ENCODE measurements around the gene BCAS1.
"Not testable (repeated sequence)": the region's sequence is repeated elsewhere in the genome, so short reads cannot be mapped to it uniquely, and the experiment has no call there.

The BCAS1 gene

DNA sequence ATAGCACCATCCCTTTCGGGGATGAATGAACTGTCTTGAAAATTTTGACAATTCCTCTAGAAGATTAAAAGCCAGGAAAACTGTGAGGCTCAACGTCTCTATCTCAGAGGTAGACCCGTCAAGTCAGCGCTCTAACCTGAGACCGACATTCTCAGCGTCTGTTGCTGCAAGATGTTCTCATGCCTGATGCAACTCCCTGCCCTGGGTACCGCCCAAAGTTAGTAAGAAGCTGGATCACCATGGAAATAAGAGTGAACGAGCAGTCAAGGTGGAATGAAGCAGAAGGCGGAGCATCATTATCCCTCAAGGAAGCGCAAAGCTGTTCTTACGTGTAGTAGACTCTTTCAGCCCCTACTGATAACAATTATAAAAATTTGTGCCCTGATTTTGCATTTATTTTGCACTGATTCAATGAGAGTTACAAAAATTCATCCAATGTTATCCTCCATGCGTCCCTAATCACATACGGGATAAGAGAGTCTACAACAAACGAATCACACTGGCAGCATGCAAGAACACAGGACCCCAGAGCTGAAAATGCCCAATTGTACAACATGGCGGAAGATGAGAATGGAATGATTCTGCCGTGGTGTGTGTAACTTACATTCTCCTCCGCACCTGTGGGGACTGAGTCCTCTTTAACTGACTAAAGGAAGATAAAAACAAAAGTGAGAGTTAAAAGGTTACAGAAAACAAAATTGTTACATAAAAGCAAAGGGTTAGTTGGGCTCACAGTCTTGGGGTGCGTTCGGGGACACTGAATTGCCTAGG, 95.4 kb downstream of the BCAS1 start:
- ATAC-seq (ENCODE audit: insufficient read depth, low read depth) (no peak), DNase-seq (no peak)
- no peaks in the 10 kb centered on the region for H3K4me1 ChIP-seq (ENCODE audit: insufficient read depth, low read length)
- H3K9ac ChIP-seq (ENCODE audit: low read depth, low read length): no peak overlapping the region
- no peak overlapping the region for H3K27ac ChIP-seq (ENCODE audit: low read length)
- no peak for TF ChIP-seq EZH2 (IDR thresholded peaks at IDR 0.05; ENCODE audit: borderline replicate concordance, low read depth, low read length, severe bottlenecking)
- TF ChIP-seq, protein P1, sequence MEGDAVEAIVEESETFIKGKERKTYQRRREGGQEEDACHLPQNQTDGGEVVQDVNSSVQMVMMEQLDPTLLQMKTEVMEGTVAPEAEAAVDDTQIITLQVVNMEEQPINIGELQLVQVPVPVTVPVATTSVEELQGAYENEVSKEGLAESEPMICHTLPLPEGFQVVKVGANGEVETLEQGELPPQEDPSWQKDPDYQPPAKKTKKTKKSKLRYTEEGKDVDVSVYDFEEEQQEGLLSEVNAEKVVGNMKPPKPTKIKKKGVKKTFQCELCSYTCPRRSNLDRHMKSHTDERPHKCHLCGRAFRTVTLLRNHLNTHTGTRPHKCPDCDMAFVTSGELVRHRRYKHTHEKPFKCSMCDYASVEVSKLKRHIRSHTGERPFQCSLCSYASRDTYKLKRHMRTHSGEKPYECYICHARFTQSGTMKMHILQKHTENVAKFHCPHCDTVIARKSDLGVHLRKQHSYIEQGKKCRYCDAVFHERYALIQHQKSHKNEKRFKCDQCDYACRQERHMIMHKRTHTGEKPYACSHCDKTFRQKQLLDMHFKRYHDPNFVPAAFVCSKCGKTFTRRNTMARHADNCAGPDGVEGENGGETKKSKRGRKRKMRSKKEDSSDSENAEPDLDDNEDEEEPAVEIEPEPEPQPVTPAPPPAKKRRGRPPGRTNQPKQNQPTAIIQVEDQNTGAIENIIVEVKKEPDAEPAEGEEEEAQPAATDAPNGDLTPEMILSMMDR (IDR thresholded peaks at IDR 0.05; ENCODE audit: borderline replicate concordance, extremely low read depth, low read length, poor library complexity, severe bottlenecking): no peak
- no peak overlapping the region for H3K4me3 ChIP-seq (ENCODE audit: low read depth in 1 of 2, low read length in 2 of 2)
- no peak overlapping the region for H2AFZ ChIP-seq (ENCODE audit: low read depth, low read length)
- no peaks in the 10 kb centered on the region for H3K36me3 ChIP-seq (ENCODE audit: insufficient read depth, low read length)
- H3K4me2 ChIP-seq (ENCODE audit: insufficient read depth, low read length): no peak overlapping the region
- H3K27me3 ChIP-seq (ENCODE audit: insufficient read depth, low read length, poor library complexity): peaks cover 12% of the 10 kb centered on the region
- H4K20me1 ChIP-seq (ENCODE audit: insufficient read depth, low read length): no peaks in the 10 kb centered on the region
- H3K9me3 ChIP-seq (ENCODE audit: insufficient read depth, low read length, severe bottlenecking): no peaks in the 10 kb centered on the region
- no peaks in the 10 kb centered on the region for H3K79me2 ChIP-seq (ENCODE audit: insufficient read depth, low read length)

DNA sequence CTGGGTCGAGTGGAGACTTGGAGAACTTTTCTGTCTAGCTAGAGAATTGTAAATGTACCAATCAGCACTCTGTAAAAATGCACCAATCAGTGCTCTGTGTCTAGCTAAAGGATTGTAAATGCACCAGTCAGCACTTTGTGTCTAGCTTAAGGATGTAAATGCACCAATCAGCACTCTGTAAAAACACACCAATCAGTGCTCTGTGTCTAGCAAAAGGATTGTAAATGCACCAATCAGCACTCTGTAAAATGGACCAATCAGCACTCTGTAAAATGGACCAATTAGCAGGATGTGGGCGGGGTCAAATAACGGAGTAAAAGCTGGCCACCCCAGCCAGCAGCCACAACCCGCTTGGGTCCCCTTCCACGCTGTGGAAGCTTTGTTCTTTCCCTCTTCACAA, 96.5 kb downstream of the BCAS1 start:
- H2AFZ ChIP-seq (ENCODE audit: low read depth, low read length); H3K27ac ChIP-seq (ENCODE audit: low read length); H3K9me3 ChIP-seq (ENCODE audit: insufficient read depth, low read length, severe bottlenecking); H3K36me3 ChIP-seq (ENCODE audit: insufficient read depth, low read length); H4K20me1 ChIP-seq (ENCODE audit: insufficient read depth, low read length); H3K4me3 ChIP-seq (ENCODE audit: low read depth in 1 of 2, low read length in 2 of 2); H3K4me2 ChIP-seq (ENCODE audit: insufficient read depth, low read length); H3K4me1 ChIP-seq (ENCODE audit: insufficient read depth, low read length); DNase-seq; H3K79me2 ChIP-seq (ENCODE audit: insufficient read depth, low read length); H3K9ac ChIP-seq (ENCODE audit: low read depth, low read length); ATAC-seq (ENCODE audit: insufficient read depth, low read depth): not testable (repeated sequence)
- peaks cover 12% of the 10 kb centered on the region for H3K27me3 ChIP-seq (ENCODE audit: insufficient read depth, low read length, poor library complexity)

DNA sequence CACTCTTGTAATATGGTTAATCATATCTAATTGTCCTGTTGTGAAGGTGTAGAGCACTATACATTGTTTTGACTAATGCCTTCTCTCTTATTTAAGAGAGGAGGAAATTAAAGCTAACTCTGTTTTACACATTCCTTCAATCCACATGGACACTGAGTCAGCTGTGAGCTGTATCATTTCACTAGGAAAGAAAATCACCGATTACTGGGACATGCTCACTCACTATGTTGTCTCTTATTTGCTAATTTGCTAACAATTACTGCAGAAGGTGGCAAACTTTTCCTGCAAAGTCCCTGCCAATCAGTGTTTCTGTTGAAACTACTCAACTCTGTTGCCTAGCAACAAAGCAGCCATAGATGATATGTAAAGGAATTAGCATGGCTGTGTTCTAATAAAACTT, 98.2 kb downstream of the BCAS1 start:
- Histone ChIP-seq H3K9ac (ENCODE audit: low read depth, low read length) (no peak overlapping the region), H3K4me1 (ENCODE audit: insufficient read depth, low read length) (no peaks in the 10 kb centered on the region), H2AFZ (ENCODE audit: low read depth, low read length) (no peak overlapping the region), H3K9me3 (ENCODE audit: insufficient read depth, low read length, severe bottlenecking) (no peaks in the 10 kb centered on the region), H3K4me3 (ENCODE audit: low read depth in 1 of 2, low read length in 2 of 2) (no peak overlapping the region), H3K4me2 (ENCODE audit: insufficient read depth, low read length) (no peak overlapping the region), H4K20me1 (ENCODE audit: insufficient read depth, low read length) (no peaks in the 10 kb centered on the region), H3K27me3 (ENCODE audit: insufficient read depth, low read length, poor library complexity) (peaks cover 18% of the 10 kb centered on the region), H3K79me2 (ENCODE audit: insufficient read depth, low read length) (no peaks in the 10 kb centered on the region), H3K27ac (ENCODE audit: low read length) (no peak overlapping the region), H3K36me3 (ENCODE audit: insufficient read depth, low read length) (no peaks in the 10 kb centered on the region)
- ATAC-seq (ENCODE audit: insufficient read depth, low read depth) (no peak), DNase-seq (no peak)
- TF ChIP-seq, protein P1 (IDR thresholded peaks at IDR 0.05; ENCODE audit: borderline replicate concordance, extremely low read depth, low read length, poor library complexity, severe bottlenecking): no peak
- TF ChIP-seq EZH2 (IDR thresholded peaks at IDR 0.05; ENCODE audit: borderline replicate concordance, low read depth, low read length, severe bottlenecking): no peak

DNA sequence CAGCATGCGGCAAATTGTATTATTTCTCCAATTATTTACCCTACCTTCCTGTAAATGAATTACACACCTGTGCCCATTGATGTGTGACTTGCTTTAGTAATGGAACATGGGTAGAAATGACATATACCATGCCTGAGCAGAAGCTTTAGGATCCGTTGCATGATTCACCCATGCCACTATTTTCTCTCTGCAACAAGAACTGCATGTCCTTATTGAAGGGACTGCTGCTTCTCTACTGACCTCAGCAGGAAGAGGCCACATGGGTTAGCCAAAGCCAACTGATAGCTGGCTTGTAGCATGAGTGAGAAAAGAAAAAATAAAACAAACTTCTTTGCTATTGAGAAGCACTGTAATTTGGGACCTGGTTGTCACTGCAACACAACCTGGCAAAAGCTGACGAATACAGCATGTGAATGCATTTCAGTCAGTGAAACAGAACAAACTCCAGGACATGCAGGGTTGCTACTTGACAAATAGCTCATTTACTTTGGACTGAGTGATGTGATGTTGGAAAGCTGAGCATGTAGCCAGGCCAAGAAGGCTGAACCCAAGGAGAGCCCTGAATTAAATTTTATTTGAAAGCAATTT, 99.2 kb downstream of the BCAS1 start:
- Histone ChIP-seq H3K9me3 (ENCODE audit: insufficient read depth, low read length, severe bottlenecking) (no peaks in the 10 kb centered on the region), H3K79me2 (ENCODE audit: insufficient read depth, low read length) (no peaks in the 10 kb centered on the region), H2AFZ (ENCODE audit: low read depth, low read length) (no peak overlapping the region), H3K9ac (ENCODE audit: low read depth, low read length) (no peak overlapping the region), H4K20me1 (ENCODE audit: insufficient read depth, low read length) (no peaks in the 10 kb centered on the region), H3K4me2 (ENCODE audit: insufficient read depth, low read length) (no peak overlapping the region), H3K36me3 (ENCODE audit: insufficient read depth, low read length) (no peaks in the 10 kb centered on the region), H3K27ac (ENCODE audit: low read length) (no peak overlapping the region), H3K4me1 (ENCODE audit: insufficient read depth, low read length) (no peaks in the 10 kb centered on the region), H3K27me3 (ENCODE audit: insufficient read depth, low read length, poor library complexity) (peaks cover 22% of the 10 kb centered on the region), H3K4me3 (ENCODE audit: low read depth in 1 of 2, low read length in 2 of 2) (no peak overlapping the region)
- TF ChIP-seq, protein P1 (IDR thresholded peaks at IDR 0.05; ENCODE audit: borderline replicate concordance, extremely low read depth, low read length, poor library complexity, severe bottlenecking): no peak
- TF ChIP-seq EZH2 (IDR thresholded peaks at IDR 0.05; ENCODE audit: borderline replicate concordance, low read depth, low read length, severe bottlenecking): no peak
- ATAC-seq (ENCODE audit: insufficient read depth, low read depth) (no peak), DNase-seq (no peak)

Data from DND-41 (cell line).